Colon (tissue), 2 donors: Measurements from ENCODE around the gene TGM1.

Experiments used
- FAIRE-seq: peaks from 2 replicates; lab custom pipeline; 2012; peaks lifted over from hg19 to GRCh38; lab: Jason Lieb, UNC
- donor health status: control.
- donor health status: control.

Gene TGM1

DNA sequence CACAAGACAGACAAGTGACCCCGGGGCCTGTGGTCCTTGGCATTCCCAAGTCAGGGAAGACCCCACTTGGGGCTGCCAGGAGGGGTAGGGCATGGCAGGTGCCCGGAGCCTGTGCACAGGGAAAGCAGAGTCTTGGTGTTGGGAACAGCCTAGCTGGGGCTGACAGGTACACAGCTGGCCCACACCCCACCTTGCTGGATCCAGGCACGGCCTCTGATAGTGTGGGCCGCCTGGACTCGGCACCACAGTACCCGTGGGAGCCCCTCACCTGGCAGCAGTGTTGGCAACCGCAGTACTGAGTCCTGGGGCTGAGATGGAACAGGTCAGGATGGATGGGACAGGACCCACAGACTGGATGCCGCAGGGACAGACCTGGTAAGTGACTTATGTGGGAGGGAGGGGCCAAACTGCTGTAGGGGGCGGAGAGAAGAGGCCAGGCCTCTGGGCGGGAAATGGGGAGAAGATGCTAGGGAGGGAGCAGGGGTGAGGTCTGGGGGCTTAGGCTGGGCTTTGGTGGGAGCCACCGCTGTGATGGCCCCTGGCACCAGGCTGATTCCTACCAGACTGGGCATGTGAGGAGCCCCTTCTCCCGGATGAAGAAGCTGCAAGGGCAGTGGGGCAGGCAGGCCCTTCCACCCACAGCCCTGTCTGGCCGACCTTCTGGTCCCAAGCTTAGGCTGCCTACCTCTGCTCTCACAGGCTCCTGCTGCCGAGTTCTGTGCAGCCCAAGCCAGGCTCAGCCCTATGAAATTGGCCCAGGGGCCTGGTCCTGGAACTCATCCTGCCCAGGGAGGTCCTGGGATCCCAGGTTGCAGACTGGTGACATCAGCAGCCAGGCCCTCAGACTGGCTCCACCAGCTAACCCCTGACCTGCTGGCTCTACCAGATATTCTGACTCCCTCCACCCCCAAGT lies at the start of gene TGM1:
TSS of gene TGM1 (minus strand) at position 357 of the 913 bp plus-strand sequence. CDS start 825 bp downstream, outside the sequence.
- no peak for FAIRE-seq

DNA sequence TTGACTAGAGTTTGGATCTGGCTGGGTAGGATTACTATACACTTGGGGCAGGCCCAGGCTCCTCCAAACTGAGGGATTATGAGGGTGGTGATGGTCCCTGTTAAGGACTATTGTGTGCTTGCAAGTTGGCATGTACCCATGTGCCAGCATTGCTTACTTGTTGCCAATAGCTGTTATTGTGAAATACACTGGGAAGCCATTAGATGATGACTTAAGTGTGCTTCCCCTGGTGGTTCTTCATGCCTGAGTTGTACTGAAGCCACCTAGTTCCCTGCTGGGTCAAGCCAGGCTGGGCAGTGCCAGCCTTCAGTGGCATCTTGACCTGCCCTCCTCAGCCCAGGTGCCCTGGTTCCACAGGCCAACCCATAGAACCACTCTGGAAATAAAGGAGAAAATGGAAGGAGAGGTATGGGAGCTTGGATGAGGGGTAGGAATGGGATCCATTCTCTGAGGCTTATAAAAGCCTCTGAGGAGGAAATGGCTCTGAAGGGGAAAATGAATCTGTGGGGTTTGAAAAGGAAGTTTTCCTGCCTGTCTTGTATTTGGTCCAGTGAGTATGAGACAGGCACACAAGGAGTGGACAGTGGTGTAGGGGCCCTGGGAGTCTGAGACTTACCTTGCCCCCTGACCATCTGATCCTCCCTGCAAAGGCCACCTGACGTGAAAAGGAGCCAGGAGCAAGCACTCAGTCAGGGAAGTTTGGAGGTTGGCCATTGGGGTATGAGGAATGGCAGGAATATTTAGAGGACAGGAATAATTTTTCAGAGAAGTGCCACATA lies 49.0 kb upstream of the TGM1 start:
- FAIRE-seq, result no peak

DNA sequence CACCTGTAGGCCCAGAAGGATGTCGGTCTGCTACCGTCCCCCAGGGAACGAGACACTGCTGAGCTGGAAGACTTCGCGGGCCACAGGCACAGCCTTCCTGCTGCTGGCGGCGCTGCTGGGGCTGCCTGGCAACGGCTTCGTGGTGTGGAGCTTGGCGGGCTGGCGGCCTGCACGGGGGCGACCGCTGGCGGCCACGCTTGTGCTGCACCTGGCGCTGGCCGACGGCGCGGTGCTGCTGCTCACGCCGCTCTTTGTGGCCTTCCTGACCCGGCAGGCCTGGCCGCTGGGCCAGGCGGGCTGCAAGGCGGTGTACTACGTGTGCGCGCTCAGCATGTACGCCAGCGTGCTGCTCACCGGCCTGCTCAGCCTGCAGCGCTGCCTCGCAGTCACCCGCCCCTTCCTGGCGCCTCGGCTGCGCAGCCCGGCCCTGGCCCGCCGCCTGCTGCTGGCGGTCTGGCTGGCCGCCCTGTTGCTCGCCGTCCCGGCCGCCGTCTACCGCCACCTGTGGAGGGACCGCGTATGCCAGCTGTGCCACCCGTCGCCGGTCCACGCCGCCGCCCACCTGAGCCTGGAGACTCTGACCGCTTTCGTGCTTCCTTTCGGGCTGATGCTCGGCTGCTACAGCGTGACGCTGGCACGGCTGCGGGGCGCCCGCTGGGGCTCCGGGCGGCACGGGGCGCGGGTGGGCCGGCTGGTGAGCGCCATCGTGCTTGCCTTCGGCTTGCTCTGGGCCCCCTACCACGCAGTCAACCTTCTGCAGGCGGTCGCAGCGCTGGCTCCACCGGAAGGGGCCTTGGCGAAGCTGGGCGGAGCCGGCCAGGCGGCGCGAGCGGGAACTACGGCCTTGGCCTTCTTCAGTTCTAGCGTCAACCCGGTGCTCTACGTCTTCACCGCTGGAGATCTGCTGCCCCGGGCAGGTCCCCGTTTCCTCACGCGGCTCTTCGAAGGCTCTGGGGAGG lies 47.9 kb upstream of the TGM1 start, which contains the start of gene LTB4R:
TSS of gene LTB4R (plus strand) at position 857 of the 959 bp plus-strand sequence. CDS start 4,150 bp downstream, outside the sequence.
- no peak for FAIRE-seq

DNA sequence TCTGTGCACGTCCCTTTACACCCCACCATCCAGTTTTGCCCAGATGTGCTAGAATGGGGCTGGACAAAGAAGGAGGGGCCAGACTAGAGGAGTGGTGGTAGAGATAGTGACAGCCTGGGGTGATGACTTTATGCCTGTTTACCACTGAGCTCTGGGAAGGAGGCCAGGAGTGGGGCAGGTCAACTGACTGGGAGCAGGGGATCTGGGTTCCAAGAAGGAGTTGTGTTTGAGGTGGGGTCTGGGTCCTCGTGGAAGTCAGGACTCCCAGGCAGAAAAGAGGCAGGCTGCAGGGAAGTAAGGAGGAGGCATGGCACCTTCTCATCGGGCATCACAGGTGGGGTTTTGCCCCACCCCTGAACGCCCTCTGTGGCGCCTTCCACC lies 47.3 kb upstream of the TGM1 start:
- FAIRE-seq, result no peak

DNA sequence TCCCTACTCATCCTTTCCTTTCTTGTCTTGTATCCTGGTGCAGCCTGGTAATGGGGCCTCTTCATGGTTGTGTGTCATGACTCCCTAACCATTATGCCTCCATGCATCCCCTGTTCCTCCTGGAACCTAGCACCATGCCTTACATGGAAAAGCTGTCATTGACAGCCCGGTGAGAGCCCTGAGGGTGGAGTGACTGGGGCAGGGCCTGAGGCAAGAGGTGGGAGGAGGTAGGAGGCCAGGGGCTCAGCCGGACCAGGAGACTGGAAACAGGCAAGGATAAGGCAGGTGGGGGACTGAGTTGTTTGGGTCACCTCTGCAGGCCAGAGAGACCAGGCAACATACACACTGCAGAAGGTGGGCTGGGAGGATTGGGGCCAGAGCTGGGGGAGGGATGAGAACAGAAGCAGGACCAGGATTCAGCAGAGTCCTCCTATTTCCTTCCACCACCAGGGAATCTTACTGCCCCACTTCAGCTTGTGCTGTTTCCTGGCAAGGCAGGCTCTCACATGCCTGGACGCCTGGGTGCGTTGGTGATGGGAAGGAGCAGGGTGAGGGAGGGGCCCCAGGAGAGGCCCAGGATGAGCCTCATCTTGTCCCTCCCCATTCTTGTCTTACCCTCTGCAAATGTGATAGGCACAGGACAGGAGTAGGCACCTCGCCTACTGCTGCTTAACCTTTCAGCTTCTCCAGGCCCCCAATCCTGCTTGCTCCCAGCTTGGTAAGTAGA lies 46.7 kb upstream of the TGM1 start, which contains the start of gene LTB4R2:
TSS of gene LTB4R2 (plus strand) at position 603 of the 727 bp plus-strand sequence. CDS start 525 bp downstream, outside the sequence.
- no peak for FAIRE-seq

DNA sequence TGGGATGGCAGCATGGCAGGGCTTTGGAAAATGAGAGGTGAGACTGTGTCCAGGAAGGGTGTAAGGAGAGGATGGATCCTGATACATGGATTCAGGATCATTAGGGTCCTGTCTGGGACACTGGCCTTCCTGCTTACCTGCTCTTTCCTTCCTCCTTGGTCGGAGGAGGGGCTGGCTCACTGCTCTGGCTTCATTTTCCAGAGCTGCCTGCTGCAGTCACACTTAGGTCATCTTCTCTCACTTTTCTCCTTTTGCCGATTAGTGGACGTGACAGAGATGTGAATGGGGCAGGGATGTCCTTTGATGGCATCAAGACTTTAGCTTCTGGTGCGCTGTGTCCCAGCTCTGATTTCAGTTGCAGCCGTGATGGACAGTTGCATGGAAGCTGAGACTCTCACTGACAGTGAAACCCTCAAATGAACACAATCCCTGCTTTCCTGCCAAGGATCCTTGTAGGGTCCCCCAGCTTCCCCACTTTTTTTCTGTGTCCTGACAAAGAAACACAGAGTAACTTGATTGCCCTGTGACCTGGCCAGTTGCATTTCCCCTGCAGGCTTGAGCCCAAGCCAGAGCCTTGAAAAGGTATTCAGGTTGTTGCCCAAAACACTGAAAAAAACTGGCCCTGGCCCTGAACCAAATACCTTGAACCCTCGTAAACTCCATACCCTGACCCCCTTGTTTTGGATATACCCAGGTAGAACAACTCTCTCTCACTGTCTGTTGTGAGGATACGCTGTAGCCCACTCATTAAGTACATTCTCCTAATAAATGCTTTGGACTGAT lies 45.6 kb upstream of the TGM1 start:
- FAIRE-seq, result no peak

DNA sequence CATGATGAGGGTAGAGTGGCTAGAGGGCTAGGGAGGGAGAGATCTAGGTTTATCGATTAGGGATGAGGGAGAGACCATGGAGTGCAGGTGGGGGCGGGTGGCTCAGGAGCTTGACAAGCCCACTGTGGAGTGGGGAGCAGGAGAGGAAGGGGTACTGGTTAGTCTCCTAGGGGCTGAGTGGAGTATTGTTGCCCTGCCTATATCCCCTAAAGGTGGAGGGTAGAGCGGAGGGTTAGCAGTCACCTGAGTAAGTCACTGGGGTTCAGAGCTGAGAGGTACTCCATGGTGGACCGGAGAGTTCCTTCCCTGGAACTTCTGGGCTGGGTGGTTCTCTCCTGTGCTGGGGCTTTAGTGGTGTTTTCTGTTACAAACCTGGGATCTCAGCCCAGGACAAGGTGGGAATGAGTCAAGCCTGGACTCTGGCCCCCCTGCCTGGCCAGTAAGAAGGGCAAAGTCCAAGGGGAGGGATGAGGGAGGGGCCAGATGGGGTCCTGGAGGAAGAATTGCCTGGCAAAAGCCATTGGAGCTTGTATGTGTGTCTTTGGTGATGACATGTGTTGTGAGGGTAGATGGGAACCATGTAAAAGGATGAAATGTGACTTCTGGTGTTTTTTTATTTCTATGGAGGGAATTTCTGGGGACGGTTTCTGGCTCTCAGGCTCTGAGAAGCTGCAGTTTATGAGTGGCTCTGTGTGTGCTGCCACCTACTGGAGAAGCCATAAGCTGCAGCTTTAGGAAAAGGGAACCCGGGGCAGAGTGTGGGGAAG lies 44.8 kb upstream of the TGM1 start, which contains the start of gene CIDEB:
TSS of gene CIDEB (minus strand) at position 403 of the 767 bp plus-strand sequence. CDS start at position 284, 119 bp downstream.
- no peak for FAIRE-seq

DNA sequence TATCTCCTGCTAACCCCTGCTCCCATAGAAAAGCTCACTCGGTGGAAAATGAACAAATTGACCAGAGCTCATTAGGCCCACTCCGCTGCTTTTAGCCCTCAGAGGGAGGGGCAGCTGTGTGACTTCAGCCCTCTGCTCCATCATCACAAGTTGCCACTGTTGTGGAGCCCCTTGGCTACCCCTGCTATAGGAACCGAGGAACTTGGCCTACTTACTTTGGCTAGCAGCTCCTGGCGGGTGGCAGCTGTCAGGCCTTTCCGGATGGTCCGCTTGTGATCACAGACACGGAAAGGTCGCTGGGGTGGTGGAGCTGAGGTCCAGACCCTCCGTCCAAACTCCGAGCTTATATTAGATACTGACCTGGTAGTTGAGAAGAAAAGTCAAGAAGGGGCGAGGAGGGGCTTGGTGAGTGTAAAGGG lies 44.2 kb upstream of the TGM1 start:
- FAIRE-seq, result no peak

DNA sequence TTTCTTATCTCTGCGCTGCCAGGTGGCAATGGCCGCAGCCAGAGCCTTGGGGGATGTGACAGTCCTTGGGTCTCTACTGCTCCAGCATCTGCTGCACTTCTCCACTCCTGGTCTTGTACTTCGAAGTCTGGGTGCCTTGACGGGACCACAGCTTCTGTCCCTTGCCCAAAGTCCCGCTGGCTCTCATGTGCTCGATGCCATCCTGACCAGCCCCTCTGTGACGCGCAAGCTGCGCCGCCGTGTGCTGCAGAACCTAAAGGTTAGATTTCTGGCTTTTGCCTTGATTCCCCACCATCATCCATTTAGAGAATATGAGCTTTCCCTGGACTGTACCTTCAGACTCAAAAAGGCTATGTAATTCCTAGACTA lies 41.0 kb upstream of the TGM1 start:
- FAIRE-seq, result no peak

DNA sequence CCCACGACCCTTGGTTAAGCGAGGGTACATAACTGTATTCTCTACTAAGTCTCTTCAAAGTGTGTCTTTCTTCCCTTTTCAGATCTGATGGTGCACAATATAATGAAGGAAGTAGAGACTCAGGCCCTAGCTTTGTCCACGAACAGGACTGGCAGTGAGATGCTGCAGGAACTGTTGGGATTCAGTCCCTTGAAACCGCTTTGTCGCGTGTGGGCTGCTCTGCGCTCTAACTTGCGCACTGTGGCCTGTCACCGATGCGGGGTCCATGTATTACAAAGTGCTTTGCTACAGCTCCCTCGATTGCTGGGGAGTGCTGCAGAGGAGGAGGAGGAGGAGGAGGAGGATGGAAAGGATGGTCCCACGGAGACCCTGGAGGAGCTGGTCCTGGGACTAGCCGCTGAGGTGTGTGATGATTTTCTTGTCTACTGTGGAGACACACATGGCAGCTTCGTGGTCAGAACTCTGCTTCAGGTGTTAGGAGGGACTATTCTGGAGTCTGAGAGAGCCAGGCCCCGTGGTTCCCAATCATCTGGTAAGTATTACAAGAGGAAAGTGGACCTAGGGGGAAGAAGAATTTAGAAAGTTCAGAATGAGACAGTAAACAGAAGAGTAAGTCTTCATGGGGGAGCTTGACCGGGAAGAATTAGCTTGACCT lies 37.5 kb upstream of the TGM1 start:
- FAIRE-seq, result no peak

DNA sequence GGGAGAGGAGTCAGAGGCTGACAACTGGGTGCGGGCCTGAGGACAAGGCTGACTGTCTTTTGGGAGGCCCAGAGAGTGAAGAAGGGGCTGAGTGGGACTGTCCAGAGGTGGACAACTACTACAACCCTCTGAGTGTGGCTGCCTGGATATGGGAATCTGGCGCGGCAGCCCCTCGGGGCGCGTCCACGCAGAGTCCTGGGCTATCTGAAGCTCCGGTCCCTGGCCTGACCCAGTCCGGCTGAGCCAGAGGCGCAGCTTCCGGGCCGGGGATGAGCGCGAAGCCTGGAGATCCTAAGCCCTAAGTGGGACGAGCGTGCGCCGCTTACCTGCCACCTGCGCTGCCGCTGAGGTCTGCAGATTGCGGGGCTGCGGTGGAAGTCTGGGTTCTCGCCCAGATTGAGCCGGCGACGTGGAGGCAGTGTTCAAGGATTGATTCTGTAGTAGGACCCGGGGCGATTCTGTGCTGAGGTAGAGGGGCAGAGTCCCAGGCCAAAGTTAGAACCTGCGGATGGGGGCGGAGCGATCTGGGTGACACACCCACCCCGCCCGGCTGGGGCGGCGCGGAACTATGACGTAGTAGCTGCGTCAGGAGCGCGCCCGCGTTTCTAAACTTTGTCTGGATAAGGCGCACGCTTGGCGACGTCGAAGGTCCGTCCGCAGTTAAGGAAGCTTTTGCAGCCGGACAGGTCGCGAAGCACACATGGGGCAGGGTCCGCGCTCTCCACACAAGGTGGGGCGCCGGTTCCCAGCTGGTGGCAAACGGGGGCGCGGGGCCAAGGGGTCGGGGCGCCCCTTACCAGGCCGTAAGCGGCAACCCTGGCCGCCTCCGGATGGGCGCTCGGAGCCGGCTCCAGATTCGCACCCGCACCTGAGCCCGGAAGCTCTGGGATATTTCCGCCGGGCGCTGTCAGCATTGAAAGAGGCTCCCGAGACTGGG lies 36.5 kb upstream of the TGM1 start, which contains the start of the genes DHRS1 and NOP9:
TSS of gene DHRS1 (minus strand) at position 526 of the 937 bp plus-strand sequence. CDS start 674 bp downstream, outside the sequence.
TSS of gene NOP9 (plus strand) at position 596 of the 937 bp plus-strand sequence. CDS start at position 701, 105 bp downstream.
- FAIRE-seq, result no peak

DNA sequence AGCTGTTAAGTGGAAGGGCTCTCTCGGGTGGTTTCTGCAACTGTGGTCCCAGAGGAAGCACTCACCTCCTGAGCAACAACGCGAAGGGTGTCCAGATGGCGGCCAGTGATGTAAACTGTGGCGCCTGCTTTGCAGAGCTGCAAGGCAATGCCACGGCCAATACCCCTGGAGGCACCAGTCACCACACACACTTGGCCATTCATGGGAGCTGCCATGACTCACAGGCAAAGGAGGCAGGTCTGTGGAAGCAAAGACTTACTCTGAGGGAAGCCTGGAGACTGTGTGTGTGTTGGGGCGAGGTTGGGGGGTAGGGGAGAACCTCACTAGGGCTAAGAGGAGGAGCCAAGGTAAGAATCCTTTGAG lies 35.9 kb upstream of the TGM1 start:
- FAIRE-seq, result no peak

DNA sequence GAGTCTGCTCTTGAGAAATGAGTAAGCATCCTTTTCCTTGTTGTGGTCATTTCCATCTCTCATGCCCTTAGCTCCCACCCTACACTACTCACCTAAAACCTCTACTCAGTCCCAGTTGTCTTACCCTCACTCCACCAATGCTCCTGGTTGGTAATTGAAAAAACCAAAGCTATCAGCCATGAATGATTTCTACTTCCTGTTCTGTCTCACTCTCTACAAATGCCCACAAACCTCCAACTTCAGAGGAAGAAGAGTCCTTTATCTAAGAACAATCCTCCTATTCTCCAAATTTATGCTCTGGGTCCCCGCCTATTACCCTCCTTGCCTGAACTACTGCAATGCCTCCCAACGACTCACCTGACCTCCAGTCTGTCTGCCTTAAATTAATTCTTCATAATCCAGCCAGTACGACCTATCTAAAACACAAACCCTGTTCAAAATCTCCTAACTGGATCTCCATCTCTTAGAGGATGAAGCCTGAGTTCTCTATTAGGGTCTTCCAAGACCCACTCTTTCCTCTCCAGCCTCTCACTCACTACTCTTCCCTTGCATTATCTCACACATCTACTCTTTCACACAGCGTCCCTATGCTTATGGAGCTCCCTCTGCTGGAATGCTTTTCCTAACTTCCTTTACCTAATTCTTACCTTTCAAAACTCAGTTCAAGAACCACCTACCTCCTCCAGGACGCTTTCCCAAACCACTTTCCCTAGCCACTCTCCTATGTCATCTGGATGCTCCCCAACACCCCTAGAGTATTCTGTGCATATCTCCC lies 34.4 kb upstream of the TGM1 start:
- no peak for FAIRE-seq

DNA sequence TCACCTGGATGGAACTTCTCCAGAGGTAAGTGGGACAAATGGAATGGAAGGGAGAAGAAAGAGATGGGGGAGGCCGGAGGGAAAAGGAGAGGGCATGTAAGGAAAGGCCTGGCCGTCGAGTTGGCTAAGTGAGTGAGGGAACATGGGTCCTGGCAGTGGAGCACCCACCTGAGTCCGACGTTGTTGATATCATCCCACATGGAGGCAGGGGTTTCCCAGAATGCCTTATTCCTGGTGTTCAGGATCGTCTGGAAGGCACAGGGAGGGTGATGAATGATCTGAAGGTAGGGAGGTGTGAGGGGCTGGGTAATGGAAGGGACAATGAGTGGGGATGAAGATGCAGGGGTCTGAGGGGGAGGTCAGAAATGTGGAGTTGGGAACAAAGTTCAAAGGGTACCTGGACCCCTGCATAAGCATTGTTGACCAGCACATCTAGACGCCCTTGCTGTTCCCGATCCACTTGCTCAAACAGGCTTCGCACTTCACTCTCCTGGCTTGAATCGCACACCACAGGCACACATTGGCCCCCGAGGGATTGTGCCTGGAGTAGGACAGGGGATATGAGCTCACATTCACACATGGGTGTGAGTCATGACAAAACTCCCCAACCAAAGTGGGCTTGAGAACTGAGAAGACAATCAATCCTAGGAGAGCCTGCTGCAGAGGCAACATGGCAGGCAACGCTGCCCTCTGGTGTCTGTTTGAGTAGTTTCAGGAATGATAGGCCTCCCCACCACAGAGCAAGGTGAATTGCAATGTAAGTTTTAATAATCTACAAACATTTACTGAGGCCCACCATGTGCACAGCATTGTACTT lies 33.6 kb upstream of the TGM1 start:
- FAIRE-seq, result no peak

DNA sequence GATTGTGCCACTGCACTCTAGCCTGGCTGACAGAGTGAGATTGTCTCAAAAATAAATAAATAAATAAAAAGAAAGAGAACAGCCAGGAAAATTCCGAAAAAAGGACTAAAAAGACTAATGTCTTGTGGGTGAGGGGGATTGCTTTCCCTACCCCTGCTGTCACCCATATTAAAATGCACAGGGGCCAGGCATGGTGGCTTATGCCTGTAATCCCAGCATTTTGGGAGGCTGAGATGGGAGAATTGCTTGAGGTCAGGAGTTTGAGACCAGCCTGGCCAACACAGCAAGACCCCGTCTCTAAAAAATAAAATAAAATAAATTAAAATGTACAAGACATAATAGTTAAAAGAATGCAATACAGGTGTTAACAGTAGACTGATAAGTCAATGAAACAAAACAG lies 30.5 kb upstream of the TGM1 start:
- FAIRE-seq, result no peak
